ENCODE results near the gene PCDHB2.
"Not testable (repeated sequence)": the region's sequence is repeated elsewhere in the genome, so short reads cannot be mapped to it uniquely, and the experiment has no call there.

The PCDHB2 gene

DNA sequence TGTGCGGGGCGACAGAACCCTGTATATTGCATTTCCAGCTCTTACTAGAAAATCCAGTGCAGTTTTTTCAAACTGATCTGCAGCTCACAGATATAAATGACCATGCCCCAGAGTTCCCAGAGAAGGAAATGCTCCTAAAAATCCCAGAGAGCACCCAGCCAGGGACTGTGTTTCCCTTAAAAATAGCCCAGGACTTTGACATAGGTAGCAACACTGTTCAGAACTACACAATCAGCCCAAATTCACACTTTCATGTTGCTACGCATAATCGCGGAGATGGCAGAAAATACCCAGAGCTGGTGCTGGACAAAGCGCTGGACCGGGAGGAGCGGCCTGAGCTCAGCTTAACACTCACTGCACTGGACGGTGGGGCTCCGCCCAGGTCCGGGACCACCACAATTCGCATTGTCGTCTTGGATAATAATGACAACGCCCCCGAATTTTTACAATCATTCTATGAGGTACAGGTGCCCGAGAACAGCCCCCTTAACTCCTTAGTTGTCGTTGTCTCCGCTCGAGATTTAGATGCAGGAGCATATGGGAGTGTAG lies 41.4 kb downstream of the PCDHB2 start:
- in situ Hi-C loops (cut with HindIII; ENCODE audit: low sequenced_read_pairs), result no loop called here

- in situ Hi-C loops (cut with HindIII; ENCODE audit: low sequenced_read_pairs), result not testable (repeated sequence)
Observed at GRCh38 chr5:141137346-141137745, 42.9 kb downstream of the PCDHB2 start.
